Kidney epithelial cell (primary cell): ENCODE measurements around the gene MED13L. TPM values are rescaled to one million over a fixed set of nuclear protein-coding genes. Genes with fewer than 3 reads are reported as not detected.

Experiments
- DNase-seq: peaks from one replicate; pipeline ENCODE4 v3.0.0-alpha.2; 2010; ENCODE audit warnings: low read depth
- H3K27me3 ChIP-seq: 2 replicates; pipeline ENCODE4 v1.6.0; 2011; ENCODE audit warnings: low read length; ENCODE audit not compliant: control insufficient read depth, insufficient read depth
- H3K36me3 ChIP-seq: 2 replicates; pipeline ENCODE4 v1.5.1; 2011; ENCODE audit warnings: low read length; ENCODE audit not compliant: control insufficient read depth, insufficient read depth
- H3K4me3 ChIP-seq: 2 replicates; pipeline ENCODE4 v1.5.1; 2011; ENCODE audit warnings: low read depth, mild to moderate bottlenecking, control low read depth, low read length
- total RNA-seq: library from RNA; depleted of rRNA; stranded (reverse); fragments of >200 nt; gene quantifications from 2 replicates; pipeline ENCODE4 v1.2.3, GENCODE V29; 2015
- TF ChIP-seq, protein P1 (sequence below): IDR thresholded peaks from 2 replicates; pipeline ENCODE4 v1.5.1; 2011; ENCODE audit warnings: mild to moderate bottlenecking, moderate library complexity, low read length, control low read depth, inconsistent platforms; ENCODE audit not compliant: insufficient read depth, poor library complexity, severe bottlenecking

Gene MED13L
- total RNA-seq, 1 donor from 2014 or later, result 45.9 TPM

DNA sequence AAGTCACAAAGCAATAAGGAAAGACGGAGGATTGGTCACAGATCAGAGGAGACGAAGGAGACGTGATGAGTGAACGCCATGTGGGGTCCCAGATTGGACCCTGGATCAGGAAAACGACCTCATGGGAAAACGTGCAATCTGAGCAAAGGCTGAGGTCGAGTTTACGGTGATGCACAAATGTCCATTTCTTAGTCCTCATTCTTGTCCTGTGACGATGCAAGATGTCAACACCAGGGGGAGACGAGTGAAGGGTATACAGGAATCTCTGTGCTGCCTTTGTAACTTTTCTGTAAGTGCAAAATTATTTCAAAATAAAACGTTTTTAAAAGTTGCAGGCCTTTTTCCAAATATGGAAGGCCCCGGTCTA is 329.8 kb downstream of the MED13L start:
- no peak overlapping the region for H3K4me3 ChIP-seq
- TF ChIP-seq, protein P1, sequence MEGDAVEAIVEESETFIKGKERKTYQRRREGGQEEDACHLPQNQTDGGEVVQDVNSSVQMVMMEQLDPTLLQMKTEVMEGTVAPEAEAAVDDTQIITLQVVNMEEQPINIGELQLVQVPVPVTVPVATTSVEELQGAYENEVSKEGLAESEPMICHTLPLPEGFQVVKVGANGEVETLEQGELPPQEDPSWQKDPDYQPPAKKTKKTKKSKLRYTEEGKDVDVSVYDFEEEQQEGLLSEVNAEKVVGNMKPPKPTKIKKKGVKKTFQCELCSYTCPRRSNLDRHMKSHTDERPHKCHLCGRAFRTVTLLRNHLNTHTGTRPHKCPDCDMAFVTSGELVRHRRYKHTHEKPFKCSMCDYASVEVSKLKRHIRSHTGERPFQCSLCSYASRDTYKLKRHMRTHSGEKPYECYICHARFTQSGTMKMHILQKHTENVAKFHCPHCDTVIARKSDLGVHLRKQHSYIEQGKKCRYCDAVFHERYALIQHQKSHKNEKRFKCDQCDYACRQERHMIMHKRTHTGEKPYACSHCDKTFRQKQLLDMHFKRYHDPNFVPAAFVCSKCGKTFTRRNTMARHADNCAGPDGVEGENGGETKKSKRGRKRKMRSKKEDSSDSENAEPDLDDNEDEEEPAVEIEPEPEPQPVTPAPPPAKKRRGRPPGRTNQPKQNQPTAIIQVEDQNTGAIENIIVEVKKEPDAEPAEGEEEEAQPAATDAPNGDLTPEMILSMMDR, result no peak
- no peak for DNase-seq
- H3K36me3 ChIP-seq, result no peaks in the 10 kb centered on the region
- no peaks in the 10 kb centered on the region for H3K27me3 ChIP-seq

DNA sequence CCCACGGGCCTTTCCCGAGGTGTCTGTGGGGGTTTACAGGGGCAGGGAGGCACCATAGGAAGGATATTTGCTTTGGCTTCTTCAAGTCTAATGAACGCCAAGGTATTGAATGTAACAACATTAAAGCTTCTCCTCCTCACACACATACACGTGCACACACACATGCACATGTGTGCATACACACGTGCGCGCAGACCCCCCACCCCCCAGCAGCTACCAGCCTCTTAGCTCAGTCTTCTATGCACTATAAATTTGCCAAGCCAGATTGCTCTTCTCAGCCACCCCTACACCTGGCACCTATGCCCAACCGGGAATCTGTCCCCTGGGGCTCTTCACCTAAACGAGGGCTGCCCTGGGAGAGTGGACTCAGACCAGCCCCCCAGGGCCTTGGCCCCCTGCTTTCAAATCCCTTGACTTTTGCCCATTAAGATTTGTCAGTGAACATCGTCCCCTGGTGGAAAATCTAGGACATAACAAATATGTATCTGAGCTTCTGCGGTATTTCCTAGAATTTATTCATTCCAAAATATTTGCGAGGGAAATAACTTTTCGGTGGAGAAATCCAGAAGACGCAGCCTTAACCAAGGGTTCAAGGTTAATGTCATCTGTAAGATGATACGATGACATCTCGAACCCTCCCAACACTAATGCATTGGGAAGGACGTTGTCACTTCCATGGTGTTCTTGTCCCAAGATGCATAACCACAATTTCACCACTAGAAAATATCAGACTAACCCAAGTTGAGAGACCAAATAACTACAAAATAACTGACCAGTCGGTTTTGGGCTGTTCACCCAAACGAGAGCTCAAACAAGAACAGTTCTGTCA is 330.4 kb downstream of the MED13L start:
- Histone ChIP-seq H3K36me3 (no peaks in the 10 kb centered on the region), H3K27me3 (no peaks in the 10 kb centered on the region), H3K4me3 (no peak overlapping the region)
- DNase-seq, result no peak
- TF ChIP-seq, protein P1, result peak; percentile 35

DNA sequence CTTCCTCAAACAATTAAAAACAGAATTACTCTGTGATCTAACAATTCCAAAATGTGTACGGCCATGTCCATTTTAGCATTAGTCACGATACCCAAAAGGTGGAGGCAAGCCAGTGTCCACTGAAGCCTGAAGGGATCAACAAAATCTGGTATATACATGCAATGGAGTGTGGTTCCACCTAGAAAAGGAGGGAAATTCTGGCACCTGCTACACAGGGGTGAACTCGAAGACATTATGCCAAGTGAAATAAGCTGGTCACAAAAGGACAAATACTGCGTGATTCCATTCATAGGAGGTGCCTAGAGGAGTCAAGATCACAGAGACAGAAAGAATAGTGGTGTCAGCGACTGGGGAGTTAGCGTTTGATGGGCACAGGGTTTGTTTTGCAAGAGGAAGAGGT is 331.4 kb downstream of the MED13L start:
- Histone ChIP-seq H3K4me3 (no peak overlapping the region), H3K36me3 (no peaks in the 10 kb centered on the region), H3K27me3 (no peaks in the 10 kb centered on the region)
- TF ChIP-seq, protein P1, result no peak
- no peak for DNase-seq

DNA sequence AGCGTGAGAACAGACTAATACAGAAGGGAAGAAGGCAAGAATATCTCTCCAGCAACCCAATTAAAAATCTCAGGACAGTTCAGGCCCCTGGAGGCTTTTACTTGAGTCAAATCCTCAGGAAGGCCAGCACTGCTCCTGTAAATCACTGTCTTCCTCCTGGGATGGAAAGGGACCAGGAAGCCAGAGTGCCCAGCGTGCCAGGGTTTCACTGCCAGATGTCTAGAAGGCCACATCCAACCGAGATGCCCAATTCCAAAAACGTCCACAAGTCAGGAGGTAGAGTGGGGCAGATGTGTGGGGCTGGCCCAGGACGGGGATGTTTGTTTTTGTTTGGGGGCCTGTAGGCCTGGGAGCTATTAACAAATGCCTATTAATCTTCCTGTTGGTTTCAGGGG is 332.0 kb downstream of the MED13L start:
- TF ChIP-seq, protein P1, result no peak
- H3K4me3 ChIP-seq, result no peak overlapping the region
- no peak for DNase-seq
- no peaks in the 10 kb centered on the region for H3K27me3 ChIP-seq
- H3K36me3 ChIP-seq, result no peaks in the 10 kb centered on the region

DNA sequence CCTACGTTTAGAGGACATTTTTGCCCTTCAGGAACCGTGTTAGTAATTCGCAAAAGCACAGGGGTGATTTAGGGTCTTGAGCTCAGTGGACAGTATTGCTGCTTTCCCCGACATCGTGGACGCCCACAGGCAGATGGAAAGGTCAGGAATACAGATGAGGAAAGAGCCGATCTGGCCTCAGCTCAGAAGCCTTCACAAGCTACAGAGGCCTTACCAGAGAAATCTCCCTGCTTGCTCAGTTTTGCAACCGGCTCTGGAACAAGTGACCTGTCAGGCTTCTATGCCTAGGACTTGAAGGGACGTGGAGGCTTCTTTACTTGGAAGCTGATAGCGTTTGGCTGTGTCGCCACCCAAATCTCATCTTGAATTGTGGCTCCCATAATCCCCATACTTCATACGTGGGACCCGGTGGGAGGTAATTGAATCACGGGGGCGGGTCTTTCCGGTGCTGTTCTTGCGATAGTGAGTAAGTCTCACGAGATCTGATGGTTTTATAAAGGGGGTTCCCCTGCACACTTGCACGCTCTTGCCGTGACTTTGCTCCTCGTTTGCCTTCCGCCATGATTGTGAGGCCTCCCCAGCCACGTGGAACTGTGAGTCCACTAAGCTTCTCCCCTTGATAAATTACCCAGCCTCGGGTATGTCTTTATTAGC is 332.5 kb downstream of the MED13L start:
- no peaks in the 10 kb centered on the region for H3K27me3 ChIP-seq
- no peaks in the 10 kb centered on the region for H3K36me3 ChIP-seq
- H3K4me3 ChIP-seq, result no peak overlapping the region
- no peak for DNase-seq
- TF ChIP-seq, protein P1, result no peak
